PC-3 (cell line): ENCODE results near the gene RENBP. TPM values are rescaled to one million over a fixed set of nuclear protein-coding genes. Genes with fewer than 3 reads are reported as not detected.

ENCODE experiments used
- ATAC-seq: fragments of 200-7000 bp; cut with Tn5 transposase; 2 replicates; pipeline ENCODE4 v1.9.1; 2020; ENCODE audit warnings: mild to moderate bottlenecking, moderate library complexity
- BruUV-seq: library from RNA; stranded (reverse); fragments of 400-500 nt; replicated peaks from 2 replicates; lab custom pipeline; 2021; lab: Mats Ljungman, UMichigan
- CTCF ChIA-PET: fragments of 300-600 bp; sonication (Branson Sonifier 250); formaldehyde crosslinking; loops from one replicate; lab custom pipeline; 2022; ENCODE audit warnings: antibody characterized with exemption; lab: Charles Lee
- POLR2A ChIA-PET: fragments of 300-600 bp; sonication (Branson Sonifier 250); formaldehyde crosslinking; loops from one replicate; lab custom pipeline; 2022; ENCODE audit warnings: antibody characterized with exemption; ENCODE audit not compliant: unreplicated experiment; lab: Charles Lee
- DNase-seq: peaks from one replicate; pipeline ENCODE4 v3.0.0-alpha.2; 2015
- H2AFZ ChIP-seq: fragments of 300-600 bp; sonication (generic); 2 replicates; pipeline ENCODE4 v1.6.0; 2016; ENCODE audit warnings: antibody characterized with exemption, low read length
- H3F3A ChIP-seq: fragments of 300-600 bp; sonication (generic); one replicate; pipeline ENCODE4 v1.6.0; 2017; ENCODE audit warnings: antibody characterized with exemption, low read length, control low read depth, mild to moderate bottlenecking; ENCODE audit not compliant: unreplicated experiment
- H3K27ac ChIP-seq: fragments of 300-600 bp; sonication (generic); 2 replicates; pipeline ENCODE4 v1.5.1; 2016; ENCODE audit warnings: mild to moderate bottlenecking, low read length
- H3K27me3 ChIP-seq: fragments of 300-600 bp; sonication (generic); 2 replicates; pipeline ENCODE4 v1.6.1; 2016; ENCODE audit warnings: low read length, mixed read lengths
- H3K36me3 ChIP-seq: fragments of 300-600 bp; sonication (generic); 2 replicates; pipeline ENCODE4 v1.6.1; 2016; ENCODE audit warnings: low read depth, mixed run types, low read length, mixed read lengths
- H3K4me1 ChIP-seq: fragments of 300-600 bp; sonication (generic); 2 replicates; pipeline ENCODE4 v1.5.1; 2016; ENCODE audit warnings: low read length; ENCODE audit not compliant: insufficient read depth
- H3K4me2 ChIP-seq: fragments of 300-600 bp; sonication (generic); 2 replicates; pipeline ENCODE4 v1.6.0; 2016; ENCODE audit warnings: low read length
- H3K4me3 ChIP-seq: fragments of 300-600 bp; sonication (generic); 2 replicates; pipeline ENCODE4 v1.5.1; 2016; ENCODE audit warnings: mild to moderate bottlenecking, low read length, mixed read lengths
- H3K79me2 ChIP-seq: fragments of 300-600 bp; sonication (generic); 2 replicates; pipeline ENCODE4 v1.6.1; 2017; ENCODE audit warnings: low read length, mixed read lengths
- H3K9ac ChIP-seq: fragments of 300-600 bp; sonication (generic); 2 replicates; pipeline ENCODE4 v1.6.0; 2016; ENCODE audit warnings: mild to moderate bottlenecking, low read length
- H3K9me2 ChIP-seq: fragments of 300-600 bp; sonication (generic); replicated peaks from 2 replicates; pipeline ENCODE4 v1.6.1; 2016; ENCODE audit warnings: mixed run types, low read length, mixed read lengths
- H3K9me3 ChIP-seq: fragments of 300-600 bp; sonication (generic); 2 replicates; pipeline ENCODE4 v1.6.1; 2016; ENCODE audit warnings: low read length, mixed read lengths
- H4K20me1 ChIP-seq: fragments of 300-600 bp; sonication (generic); 2 replicates; pipeline ENCODE4 v1.6.1; 2016; ENCODE audit warnings: low read length, mixed read lengths
- EZH2 ChIP-seq: fragments of 300-600 bp; sonication (generic); IDR thresholded peaks from one replicate; pipeline ENCODE4 v1.6.1; 2017; ENCODE audit warnings: antibody characterized with exemption, mild to moderate bottlenecking, low read length; ENCODE audit not compliant: unreplicated experiment
- EZH2phosphoT487 ChIP-seq: fragments of 300-600 bp; sonication (generic); IDR thresholded peaks from 2 replicates; pipeline ENCODE4 v1.6.1; 2018; ENCODE audit warnings: mild to moderate bottlenecking, antibody characterized with exemption, low read length, borderline replicate concordance
- intact Hi-C: fragments of 100-400 bp; cut with micrococcal nuclease; formaldehyde crosslinking; loops from 2 replicates; pipeline ENCODE4 v1.9.0; 2023
- total RNA-seq: library from RNA; depleted of rRNA; stranded (reverse); fragments of >200 nt; gene quantifications from 2 replicates; pipeline ENCODE4 v1.2.3, GENCODE V29; 2014
- TF ChIP-seq, protein P1 (sequence below): fragments of 300-600 bp; sonication (generic); conservative IDR thresholded peaks from 2 replicates; pipeline ENCODE4 v1.5.1; 2017; ENCODE audit warnings: antibody characterized with exemption, low read depth, mild to moderate bottlenecking, low read length

RENBP gene
- total RNA-seq, 1 experiment from 2014 or later = not detected

DNA sequence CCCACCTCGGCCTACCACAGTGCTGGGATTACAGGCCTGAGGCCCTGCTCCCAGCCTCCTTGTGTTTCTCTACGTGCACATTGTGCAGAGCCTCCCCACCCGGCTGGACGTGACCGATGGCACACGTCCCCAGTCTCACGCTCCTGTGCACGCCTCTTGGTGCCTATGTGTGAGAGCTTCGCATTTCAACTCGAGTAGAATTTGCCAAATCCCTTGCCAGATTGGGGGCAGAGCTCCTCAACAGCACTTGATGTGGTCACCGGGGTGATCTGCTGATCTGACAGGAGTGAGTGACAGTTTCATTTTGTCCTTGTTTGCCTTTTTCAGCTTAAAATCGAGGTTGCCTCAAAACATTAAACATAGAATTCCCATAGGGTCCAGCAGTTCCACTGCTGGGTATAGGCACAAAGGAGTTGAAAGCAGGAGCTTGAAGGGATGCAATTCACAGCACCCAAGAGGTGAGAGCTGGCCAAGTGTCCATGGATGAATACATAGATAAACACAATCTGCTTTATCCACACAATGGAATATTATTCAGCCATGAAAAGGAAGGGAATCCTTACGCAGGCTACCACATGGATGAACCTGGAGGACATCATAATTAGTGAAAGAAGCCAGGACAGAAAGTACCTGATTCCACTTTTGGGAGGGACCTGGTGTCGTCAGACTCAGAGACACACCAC is 45.7 kb upstream of the RENBP start:
- Histone ChIP-seq H3K4me3 (no peak overlapping the region), H3K9me3 (no peaks in the 10 kb centered on the region), H3K4me1 (no peaks in the 10 kb centered on the region), H2AFZ (no peak overlapping the region), H4K20me1 (no peaks in the 10 kb centered on the region), H3K79me2 (no peaks in the 10 kb centered on the region), H3F3A (no peaks in the 10 kb centered on the region), H3K36me3 (no peaks in the 10 kb centered on the region), H3K27me3 (no peaks in the 10 kb centered on the region), H3K27ac (no peak overlapping the region), H3K9ac (no peak overlapping the region), H3K9me2 (no peaks in the 10 kb centered on the region), H3K4me2 (no peak overlapping the region)
- ChIA-PET CTCF (no interaction called here), POLR2A (no interaction called here)
- intact Hi-C loops = no loop called here
- ATAC-seq (no peak), DNase-seq (no peak)
- TF ChIP-seq EZH2 = no peak
- no TSS peak for BruUV-seq

DNA sequence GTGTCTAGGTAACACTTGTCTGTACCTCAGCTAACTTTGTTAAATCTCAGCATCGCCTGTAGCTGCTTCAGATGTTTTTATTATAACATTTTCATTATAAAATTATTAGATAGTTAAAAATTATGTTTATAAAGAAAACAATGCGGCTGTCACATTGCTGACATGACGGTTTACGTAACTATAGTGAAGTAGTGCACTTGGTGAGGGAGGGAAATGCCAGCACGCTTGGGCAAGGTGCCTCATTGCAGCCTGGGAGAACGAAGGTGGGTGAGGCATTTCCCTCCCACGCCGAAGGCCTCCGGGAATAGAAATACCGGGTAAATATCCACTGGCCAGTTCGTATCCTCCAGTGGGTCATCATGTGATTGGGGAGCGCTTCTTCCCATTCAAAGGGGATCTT is 44.0 kb upstream of the RENBP start:
- BruUV-seq = no TSS peak
- TF ChIP-seq EZH2phosphoT487 (no peak), EZH2 (no peak)
- TF ChIP-seq, protein P1, sequence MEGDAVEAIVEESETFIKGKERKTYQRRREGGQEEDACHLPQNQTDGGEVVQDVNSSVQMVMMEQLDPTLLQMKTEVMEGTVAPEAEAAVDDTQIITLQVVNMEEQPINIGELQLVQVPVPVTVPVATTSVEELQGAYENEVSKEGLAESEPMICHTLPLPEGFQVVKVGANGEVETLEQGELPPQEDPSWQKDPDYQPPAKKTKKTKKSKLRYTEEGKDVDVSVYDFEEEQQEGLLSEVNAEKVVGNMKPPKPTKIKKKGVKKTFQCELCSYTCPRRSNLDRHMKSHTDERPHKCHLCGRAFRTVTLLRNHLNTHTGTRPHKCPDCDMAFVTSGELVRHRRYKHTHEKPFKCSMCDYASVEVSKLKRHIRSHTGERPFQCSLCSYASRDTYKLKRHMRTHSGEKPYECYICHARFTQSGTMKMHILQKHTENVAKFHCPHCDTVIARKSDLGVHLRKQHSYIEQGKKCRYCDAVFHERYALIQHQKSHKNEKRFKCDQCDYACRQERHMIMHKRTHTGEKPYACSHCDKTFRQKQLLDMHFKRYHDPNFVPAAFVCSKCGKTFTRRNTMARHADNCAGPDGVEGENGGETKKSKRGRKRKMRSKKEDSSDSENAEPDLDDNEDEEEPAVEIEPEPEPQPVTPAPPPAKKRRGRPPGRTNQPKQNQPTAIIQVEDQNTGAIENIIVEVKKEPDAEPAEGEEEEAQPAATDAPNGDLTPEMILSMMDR = no peak
- ATAC-seq (no peak), DNase-seq (no peak)
- Histone ChIP-seq H2AFZ (no peak overlapping the region), H3K27ac (no peak overlapping the region), H3K9me3 (no peaks in the 10 kb centered on the region), H3K79me2 (no peaks in the 10 kb centered on the region), H3K36me3 (no peaks in the 10 kb centered on the region), H3K4me1 (no peaks in the 10 kb centered on the region), H4K20me1 (no peaks in the 10 kb centered on the region), H3K9me2 (no peaks in the 10 kb centered on the region), H3K27me3 (no peaks in the 10 kb centered on the region), H3K4me3 (no peak overlapping the region), H3F3A (no peaks in the 10 kb centered on the region), H3K4me2 (no peak overlapping the region), H3K9ac (no peak overlapping the region)
- CTCF ChIA-PET = no interaction called here
- intact Hi-C loops = no loop called here
- POLR2A ChIA-PET = no interaction called here

GRCh38 chrX:153984351-153985178 is 40.1 kb upstream of the RENBP start:
- H3K9ac ChIP-seq = no peak overlapping the region
- H2AFZ ChIP-seq = no peak overlapping the region
- H4K20me1 ChIP-seq = no peaks in the 10 kb centered on the region
- H3K4me2 ChIP-seq = no peak overlapping the region
- no peaks in the 10 kb centered on the region for H3K4me1 ChIP-seq
- H3K36me3 ChIP-seq = no peaks in the 10 kb centered on the region
- ChIA-PET POLR2A (no interaction called here), CTCF (no interaction called here)
- no TSS peak for BruUV-seq
- TF ChIP-seq EZH2phosphoT487 (no peak), EZH2 (no peak)
- TF ChIP-seq, protein P1 = no peak
- H3K4me3 ChIP-seq = no peak overlapping the region
- H3K79me2 ChIP-seq = no peaks in the 10 kb centered on the region
- no peaks in the 10 kb centered on the region for H3K27me3 ChIP-seq
- H3K9me3 ChIP-seq = no peaks in the 10 kb centered on the region
- ATAC-seq = no peak
- intact Hi-C loops = no loop called here
- H3F3A ChIP-seq = no peaks in the 10 kb centered on the region
- H3K27ac ChIP-seq = no peak overlapping the region
- DNase-seq = no peak
- H3K9me2 ChIP-seq = no peaks in the 10 kb centered on the region
